ENCODE data around the gene NELL2. TPM values are rescaled to one million over a fixed set of nuclear protein-coding genes. Genes with fewer than 3 reads are reported as not detected.
"Not testable (repeated sequence)": the region's sequence is repeated elsewhere in the genome, so short reads cannot be mapped to it uniquely, and the experiment has no call there.

The NELL2 gene
- total RNA-seq, 1 experiment from 2014 or later, result not detected

- Histone ChIP-seq H3K27me3 (replicated peaks) (no peaks in the 10 kb centered on the region), H3K4me1 (replicated peaks) (no peaks in the 10 kb centered on the region), H3K36me3 (no peaks in the 10 kb centered on the region), H3K9me3 (replicated peaks) (no peaks in the 10 kb centered on the region), H3K4me3 (no peak overlapping the region), H3K27ac (no peak overlapping the region)
- DNase-seq (ENCODE audit: low read depth in 1 of 2, low spot score in 2 of 2), result no peak
These were observed 40.3 kb downstream of the NELL2 start for GRCh38 chr12:44835641-44836379.

GRCh38 chr12:44834996-44835395, 41.1 kb downstream of the NELL2 start:
- H3K4me3 ChIP-seq; DNase-seq (ENCODE audit: low read depth in 1 of 2, low spot score in 2 of 2); H3K4me1 ChIP-seq (replicated peaks): not testable (repeated sequence)

GRCh38 chr12:44833561-44833960, 42.6 kb downstream of the NELL2 start:
- Histone ChIP-seq H3K4me1 (replicated peaks) (no peaks in the 10 kb centered on the region), H3K36me3 (no peaks in the 10 kb centered on the region), H3K27ac (no peak overlapping the region), H3K27me3 (replicated peaks) (no peaks in the 10 kb centered on the region), H3K9me3 (replicated peaks) (no peaks in the 10 kb centered on the region), H3K4me3 (no peak overlapping the region)
- no peak for DNase-seq (ENCODE audit: low read depth in 1 of 2, low spot score in 2 of 2)

More at GRCh38 chr12:44834996-44835395, 41.1 kb downstream of the NELL2 start:
- H3K9me3 ChIP-seq (replicated peaks); H3K36me3 ChIP-seq; H3K27me3 ChIP-seq (replicated peaks); H3K27ac ChIP-seq: not testable (repeated sequence)

- no peaks in the 10 kb centered on the region for H3K9me3 ChIP-seq (replicated peaks)
- no peak overlapping the region for H3K27ac ChIP-seq
- no peak for DNase-seq (ENCODE audit: low read depth in 1 of 2, low spot score in 2 of 2)
- H3K4me3 ChIP-seq, result no peak overlapping the region
- no peaks in the 10 kb centered on the region for H3K36me3 ChIP-seq
- no peaks in the 10 kb centered on the region for H3K4me1 ChIP-seq (replicated peaks)
- H3K27me3 ChIP-seq (replicated peaks), result no peaks in the 10 kb centered on the region
These were observed 45.5 kb downstream of the NELL2 start for GRCh38 chr12:44830566-44831055.

- Histone ChIP-seq H3K36me3 (no peaks in the 10 kb centered on the region), H3K27me3 (replicated peaks) (no peaks in the 10 kb centered on the region), H3K4me3 (no peak overlapping the region), H3K4me1 (replicated peaks) (no peaks in the 10 kb centered on the region), H3K27ac (no peak overlapping the region), H3K9me3 (replicated peaks) (no peaks in the 10 kb centered on the region)
- DNase-seq (ENCODE audit: low read depth in 1 of 2, low spot score in 2 of 2), result no peak
These were observed 47.1 kb downstream of the NELL2 start for GRCh38 chr12:44829045-44829444.

GRCh38 chr12:44827832-44828438, 48.2 kb downstream of the NELL2 start:
- Histone ChIP-seq H3K9me3 (replicated peaks) (no peaks in the 10 kb centered on the region), H3K27me3 (replicated peaks) (no peaks in the 10 kb centered on the region), H3K27ac (no peak overlapping the region), H3K4me3 (no peak overlapping the region), H3K4me1 (replicated peaks) (no peaks in the 10 kb centered on the region), H3K36me3 (no peaks in the 10 kb centered on the region)
- no peak for DNase-seq (ENCODE audit: low read depth in 1 of 2, low spot score in 2 of 2)

GRCh38 chr12:44821702-44822101, 54.4 kb downstream of the NELL2 start:
- not testable (repeated sequence) for H3K27me3 ChIP-seq (replicated peaks); H3K27ac ChIP-seq; DNase-seq (ENCODE audit: low read depth in 1 of 2, low spot score in 2 of 2); H3K4me3 ChIP-seq; H3K36me3 ChIP-seq; H3K9me3 ChIP-seq (replicated peaks); H3K4me1 ChIP-seq (replicated peaks)

GRCh38 chr12:44819884-44820283, 56.2 kb downstream of the NELL2 start:
- H3K36me3 ChIP-seq, result no peaks in the 10 kb centered on the region
- DNase-seq (ENCODE audit: low read depth in 1 of 2, low spot score in 2 of 2), result no peak
- H3K9me3 ChIP-seq (replicated peaks), result no peaks in the 10 kb centered on the region
- no peak overlapping the region for H3K4me3 ChIP-seq
- no peak overlapping the region for H3K27ac ChIP-seq
- H3K4me1 ChIP-seq (replicated peaks), result no peaks in the 10 kb centered on the region
- no peaks in the 10 kb centered on the region for H3K27me3 ChIP-seq (replicated peaks)

GRCh38 chr12:44817687-44818086, 58.4 kb downstream of the NELL2 start:
- DNase-seq (ENCODE audit: low read depth in 1 of 2, low spot score in 2 of 2), result no peak
- no peaks in the 10 kb centered on the region for H3K9me3 ChIP-seq (replicated peaks)
- no peak overlapping the region for H3K4me3 ChIP-seq
- no peak overlapping the region for H3K27ac ChIP-seq
- no peaks in the 10 kb centered on the region for H3K4me1 ChIP-seq (replicated peaks)
- H3K36me3 ChIP-seq, result no peaks in the 10 kb centered on the region
- no peaks in the 10 kb centered on the region for H3K27me3 ChIP-seq (replicated peaks)

- Histone ChIP-seq H3K27me3 (replicated peaks) (no peaks in the 10 kb centered on the region), H3K36me3 (no peaks in the 10 kb centered on the region), H3K4me1 (replicated peaks) (no peaks in the 10 kb centered on the region), H3K4me3 (no peak overlapping the region), H3K27ac (no peak overlapping the region), H3K9me3 (replicated peaks) (no peaks in the 10 kb centered on the region)
- DNase-seq (ENCODE audit: low read depth in 1 of 2, low spot score in 2 of 2), result no peak
These were observed 59.6 kb downstream of the NELL2 start for GRCh38 chr12:44816446-44817017.

GRCh38 chr12:44812062-44812461, 64.1 kb downstream of the NELL2 start:
- no peaks in the 10 kb centered on the region for H3K4me1 ChIP-seq (replicated peaks)

GRCh38 chr12:44804068-44804467, 72.0 kb downstream of the NELL2 start:
- Histone ChIP-seq H3K27ac (no peak overlapping the region), H3K9me3 (replicated peaks) (no peaks in the 10 kb centered on the region), H3K36me3 (no peaks in the 10 kb centered on the region), H3K27me3 (replicated peaks) (no peaks in the 10 kb centered on the region), H3K4me1 (replicated peaks) (no peaks in the 10 kb centered on the region), H3K4me3 (no peak overlapping the region)
- DNase-seq (ENCODE audit: low read depth in 1 of 2, low spot score in 2 of 2), result no peak

More at GRCh38 chr12:44812062-44812461, 64.1 kb downstream of the NELL2 start:
- H3K4me3 ChIP-seq, result no peak overlapping the region
- H3K9me3 ChIP-seq (replicated peaks), result no peaks in the 10 kb centered on the region
- H3K36me3 ChIP-seq, result no peaks in the 10 kb centered on the region
- H3K27ac ChIP-seq, result no peak overlapping the region
- DNase-seq (ENCODE audit: low read depth in 1 of 2, low spot score in 2 of 2), result no peak
- H3K27me3 ChIP-seq (replicated peaks), result no peaks in the 10 kb centered on the region

GRCh38 chr12:44795970-44796369, 80.1 kb downstream of the NELL2 start:
- Histone ChIP-seq H3K9me3 (replicated peaks) (no peaks in the 10 kb centered on the region), H3K4me3 (no peak overlapping the region), H3K27me3 (replicated peaks) (no peaks in the 10 kb centered on the region), H3K4me1 (replicated peaks) (no peaks in the 10 kb centered on the region), H3K27ac (no peak overlapping the region), H3K36me3 (no peaks in the 10 kb centered on the region)
- DNase-seq (ENCODE audit: low read depth in 1 of 2, low spot score in 2 of 2), result no peak

- Histone ChIP-seq H3K36me3 (no peaks in the 10 kb centered on the region), H3K27ac (no peak overlapping the region), H3K4me3 (no peak overlapping the region)
These were observed 87.4 kb downstream of the NELL2 start for GRCh38 chr12:44788731-44789130.

More at GRCh38 chr12:44788731-44789130, 87.4 kb downstream of the NELL2 start:
- Histone ChIP-seq H3K9me3 (replicated peaks) (no peaks in the 10 kb centered on the region), H3K27me3 (replicated peaks) (no peaks in the 10 kb centered on the region), H3K4me1 (replicated peaks) (no peaks in the 10 kb centered on the region)
- DNase-seq (ENCODE audit: low read depth in 1 of 2, low spot score in 2 of 2), result no peak
